IMR-90 (cell line): ENCODE data around the gene NRCAM. TPM values are rescaled to one million over a fixed set of nuclear protein-coding genes. Genes with fewer than 3 reads are reported as not detected.

Source experiments
- ATAC-seq: fragments of 200-7000 bp; cut with Tn5 transposase; 2 replicates; pipeline ENCODE4 v1.9.1; 2020; ENCODE audit warnings: low read depth, mild to moderate bottlenecking, moderate library complexity
- BruUV-seq: library from RNA; stranded (reverse); fragments of 400-500 nt; replicated peaks from 2 replicates; lab custom pipeline; 2021; lab: Mats Ljungman, UMichigan
- CTCF ChIA-PET: fragments of 300-600 bp; formaldehyde crosslinking; extraction: SDS; loops from one replicate; lab custom pipeline; 2021; ENCODE audit warnings: antibody characterized with exemption; lab: Yijun Ruan, JAX
- POLR2A ChIA-PET: fragments of 300-600 bp; sonication (Branson Sonifier 250); formaldehyde crosslinking; loops from one replicate; lab custom pipeline; 2022; ENCODE audit warnings: antibody characterized with exemption; ENCODE audit not compliant: unreplicated experiment; lab: Charles Lee
- DNase-seq: peaks from one replicate; pipeline ENCODE4 v3.0.0; 2013
- H2AFZ ChIP-seq: replicated peaks from 2 replicates; pipeline ENCODE3; 2013; ENCODE audit warnings: low read length, mild to moderate bottlenecking; ENCODE audit not compliant: poor library complexity
- H2AK5ac ChIP-seq: 2 replicates; pipeline ENCODE4 v1.6.1; 2013; ENCODE audit warnings: low read depth, low read length, inconsistent platforms
- H2AK9ac ChIP-seq: replicated peaks from 2 replicates; pipeline ENCODE3; 2013; ENCODE audit warnings: mild to moderate bottlenecking, low read depth, low read length, moderate library complexity; ENCODE audit not compliant: poor library complexity
- H2BK120ac ChIP-seq: 2 replicates; pipeline ENCODE4 v1.6.1; 2013; ENCODE audit warnings: low read depth, low read length, inconsistent platforms
- H2BK15ac ChIP-seq: 3 replicates; pipeline ENCODE4 v1.6.1; 2013; ENCODE audit warnings: low read depth, low read length, inconsistent platforms
- H2BK20ac ChIP-seq: 2 replicates; pipeline ENCODE4 v1.6.1; 2013; ENCODE audit warnings: low read depth, mild to moderate bottlenecking, inconsistent platforms, low read length, moderate library complexity
- H2BK5ac ChIP-seq: 2 replicates; pipeline ENCODE4 v1.6.1; 2013; ENCODE audit warnings: mild to moderate bottlenecking, low read depth, low read length, inconsistent platforms; ENCODE audit not compliant: poor library complexity, severe bottlenecking
- H3K14ac ChIP-seq: replicated peaks from 2 replicates; pipeline ENCODE4 v1.6.1; 2013; ENCODE audit warnings: low read depth, low read length, inconsistent platforms
- H3K18ac ChIP-seq: 2 replicates; pipeline ENCODE4 v1.6.1; 2013; ENCODE audit warnings: low read depth, low read length, control low read depth
- H3K23ac ChIP-seq: 2 replicates; pipeline ENCODE4 v1.6.1; 2013; ENCODE audit warnings: low read depth, low read length, inconsistent platforms
- H3K27ac ChIP-seq: 2 replicates; pipeline ENCODE4 v1.5.1; 2013; ENCODE audit warnings: mild to moderate bottlenecking, control low read depth, low read length; ENCODE audit not compliant: insufficient read depth
- H3K27me3 ChIP-seq: 2 replicates; pipeline ENCODE4 v1.6.1; 2013; ENCODE audit warnings: low read length; ENCODE audit not compliant: control insufficient read depth, insufficient read depth
- H3K36me3 ChIP-seq: 2 replicates; pipeline ENCODE4 v1.6.1; 2013; ENCODE audit warnings: low read length, mixed read lengths; ENCODE audit not compliant: control insufficient read depth, insufficient read depth
- H3K4ac ChIP-seq: 2 replicates; pipeline ENCODE4 v1.6.1; 2013; ENCODE audit warnings: low read depth, low read length, inconsistent platforms
- H3K4me1 ChIP-seq: 2 replicates; pipeline ENCODE4 v1.6.1; 2013; ENCODE audit warnings: low read length, mixed read lengths; ENCODE audit not compliant: control insufficient read depth, insufficient read depth
- H3K4me2 ChIP-seq: 2 replicates; pipeline ENCODE4 v1.6.1; 2013; ENCODE audit warnings: low read depth, mild to moderate bottlenecking, control low read depth, low read length, moderate library complexity
- H3K4me3 ChIP-seq: 2 replicates; pipeline ENCODE4 v1.5.1; 2013; ENCODE audit warnings: low read depth, mild to moderate bottlenecking, control low read depth, low read length, moderate library complexity; ENCODE audit not compliant: insufficient read depth
- H3K56ac ChIP-seq: 2 replicates; pipeline ENCODE4 v1.6.1; 2013; ENCODE audit warnings: low read length, inconsistent platforms; ENCODE audit not compliant: insufficient read depth; ENCODE audit errors: extremely low read depth
- H3K79me1 ChIP-seq, 2 experiments: 2 replicates each; pipeline ENCODE4 v1.6.1; 2013; ENCODE audit warnings: low read length in 2 of 2, inconsistent platforms in 1 of 2, low read depth in 1 of 2
- H3K9ac ChIP-seq: 2 replicates; pipeline ENCODE4 v1.6.1; 2013; ENCODE audit warnings: low read depth, low read length, control low read depth
- H3K9me1 ChIP-seq: 2 replicates; pipeline ENCODE4 v1.6.1; 2013; ENCODE audit warnings: low read length, inconsistent platforms; ENCODE audit not compliant: insufficient read depth
- H3K9me3 ChIP-seq: 2 replicates; pipeline ENCODE4 v1.6.1; 2013; ENCODE audit warnings: low read length; ENCODE audit not compliant: control insufficient read depth, insufficient read depth
- H4K20me1 ChIP-seq: 2 replicates; pipeline ENCODE4 v1.6.1; 2013; ENCODE audit warnings: low read length, inconsistent platforms; ENCODE audit not compliant: insufficient read depth
- H4K5ac ChIP-seq: 2 replicates; pipeline ENCODE4 v1.6.1; 2013; ENCODE audit warnings: mild to moderate bottlenecking, low read depth, low read length, control low read depth
- H4K8ac ChIP-seq, 2 experiments: 2 replicates each; pipeline ENCODE4 v1.6.1; 2013; ENCODE audit warnings: low read depth in 2 of 2, low read length in 2 of 2, control low read depth in 1 of 2, inconsistent platforms in 1 of 2
- H4K91ac ChIP-seq: 2 replicates; pipeline ENCODE4 v1.6.1; 2013; ENCODE audit warnings: low read depth, low read length, inconsistent platforms; ENCODE audit not compliant: insufficient read depth
- BHLHE40 ChIP-seq: fragments of 150-350 bp; IDR thresholded peaks from 2 replicates; pipeline ENCODE4 v1.6.1; 2016; ENCODE audit warnings: mild to moderate bottlenecking, low read depth, low read length
- CEBPB ChIP-seq: IDR thresholded peaks from 2 replicates; pipeline ENCODE4 v1.6.1; 2012; ENCODE audit warnings: low read depth, low read length, improper control_type of control experiment
- CHD1 ChIP-seq: IDR thresholded peaks from 2 replicates; pipeline ENCODE4 v1.6.1; 2012; ENCODE audit warnings: low read depth, low read length, improper control_type of control experiment
- MXI1 ChIP-seq: IDR thresholded peaks from 2 replicates; pipeline ENCODE4 v1.6.1; 2012; ENCODE audit warnings: low read depth, mild to moderate bottlenecking, low read length, moderate library complexity, borderline replicate concordance
- NFE2L2 ChIP-seq: fragments of 150-350 bp; IDR thresholded peaks from 2 replicates; pipeline ENCODE4 v1.6.1; 2016; ENCODE audit warnings: low read depth, mild to moderate bottlenecking, low read length
- POLR2A ChIP-seq: IDR thresholded peaks from 2 replicates; pipeline ENCODE4 v1.6.1; 2012; ENCODE audit warnings: mild to moderate bottlenecking, low read depth, low read length
- RAD21 ChIP-seq: IDR thresholded peaks from 2 replicates; pipeline ENCODE4 v1.6.1; 2012; ENCODE audit warnings: low read length, improper control_type of control experiment
- RCOR1 ChIP-seq: IDR thresholded peaks from 2 replicates; pipeline ENCODE4 v1.6.1; 2012; ENCODE audit warnings: mild to moderate bottlenecking, low read length, improper control_type of control experiment; ENCODE audit not compliant: insufficient replicate concordance
- RFX5 ChIP-seq: IDR thresholded peaks from 2 replicates; pipeline ENCODE4 v1.8.0; 2012; ENCODE audit warnings: low read depth, mild to moderate bottlenecking, low read length, moderate library complexity
- dilution Hi-C: fragments of 300-500 bp; cut with HindIII; formaldehyde crosslinking; loops from one replicate; pipeline ENCODE4 v1.14.3; 2018; ENCODE audit warnings: low sequenced_read_pairs; ENCODE audit not compliant: unreplicated experiment
- in situ Hi-C: fragments of 300-500 bp; cut with MboI; formaldehyde crosslinking; loops from 3 replicates; pipeline ENCODE4 v1.14.3; 2019; ENCODE audit warnings: low sequenced_read_pairs, inconsistent platforms, mixed read lengths
- intact Hi-C: fragments of 100-400 bp; cut with micrococcal nuclease; formaldehyde crosslinking; loops from 2 replicates; pipeline ENCODE4 v1.10.0; 2022
- polyA plus RNA-seq, 3 experiments: library from polyadenylated mRNA; depleted of rRNA; stranded (reverse); fragments of >200 nt; gene quantifications; 2 replicates each; pipeline ENCODE4 v1.2.3, GENCODE V29; 2012; ENCODE audit warnings: low replicate concordance in 1 of 3
- total RNA-seq: library from RNA; depleted of rRNA; stranded (reverse); fragments of >200 nt; gene quantifications from 2 replicates; pipeline ENCODE4 v1.2.3, GENCODE V29; 2012
- TF ChIP-seq, protein P1 (sequence below): conservative IDR thresholded peaks from 2 replicates; pipeline ENCODE4 v1.5.1; 2012; ENCODE audit warnings: mild to moderate bottlenecking, low read depth, low read length, improper control_type of control experiment

The NRCAM gene
- total and polyA plus RNA-seq, 2 of the 4 experiments (the other 2 are of a cell fraction): 0.46 to 1.1 TPM

DNA sequence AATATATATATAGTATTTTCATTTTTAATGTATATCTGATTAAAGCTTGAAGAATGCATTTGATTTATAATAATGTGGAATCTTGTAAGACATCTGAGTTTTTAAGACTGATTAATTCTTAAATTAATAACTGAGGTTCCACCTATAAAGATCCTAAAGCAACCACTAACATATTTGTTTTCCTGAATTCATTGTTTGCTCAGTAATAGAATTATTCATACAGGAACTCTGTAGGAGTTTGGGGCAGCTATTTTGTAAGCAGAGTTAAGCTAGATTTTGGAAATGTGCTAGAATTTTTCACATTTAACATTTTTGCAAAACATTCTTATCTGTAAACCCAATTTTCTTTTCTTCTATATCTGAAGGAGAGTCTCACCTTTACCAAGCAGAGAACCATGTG is 88.9 kb downstream of the NRCAM start:
- dilution Hi-C loops (no loop called here), in situ Hi-C loops (no loop called here), intact Hi-C loops (no loop called here)
- H2BK20ac ChIP-seq: no peak overlapping the region
- no peaks in the 10 kb centered on the region for H4K20me1 ChIP-seq
- no peak overlapping the region for H4K5ac ChIP-seq
- H2BK120ac ChIP-seq: no peak overlapping the region
- CTCF ChIA-PET: no interaction called here
- no peak overlapping the region for H3K4me3 ChIP-seq
- no TSS peak for BruUV-seq
- no peak overlapping the region for H2AK5ac ChIP-seq
- H4K8ac ChIP-seq: no peak overlapping the region
- no peak overlapping the region for H4K91ac ChIP-seq
- no peaks in the 10 kb centered on the region for H3K9me3 ChIP-seq
- TF ChIP-seq CHD1: no peak
- TF ChIP-seq BHLHE40: no peak
- TF ChIP-seq NFE2L2: no peak
- TF ChIP-seq RAD21: no peak
- no peak for TF ChIP-seq POLR2A
- no peak for TF ChIP-seq CEBPB
- TF ChIP-seq MXI1: no peak
- TF ChIP-seq RFX5: no peak
- TF ChIP-seq RCOR1: no peak
- TF ChIP-seq, protein P1, sequence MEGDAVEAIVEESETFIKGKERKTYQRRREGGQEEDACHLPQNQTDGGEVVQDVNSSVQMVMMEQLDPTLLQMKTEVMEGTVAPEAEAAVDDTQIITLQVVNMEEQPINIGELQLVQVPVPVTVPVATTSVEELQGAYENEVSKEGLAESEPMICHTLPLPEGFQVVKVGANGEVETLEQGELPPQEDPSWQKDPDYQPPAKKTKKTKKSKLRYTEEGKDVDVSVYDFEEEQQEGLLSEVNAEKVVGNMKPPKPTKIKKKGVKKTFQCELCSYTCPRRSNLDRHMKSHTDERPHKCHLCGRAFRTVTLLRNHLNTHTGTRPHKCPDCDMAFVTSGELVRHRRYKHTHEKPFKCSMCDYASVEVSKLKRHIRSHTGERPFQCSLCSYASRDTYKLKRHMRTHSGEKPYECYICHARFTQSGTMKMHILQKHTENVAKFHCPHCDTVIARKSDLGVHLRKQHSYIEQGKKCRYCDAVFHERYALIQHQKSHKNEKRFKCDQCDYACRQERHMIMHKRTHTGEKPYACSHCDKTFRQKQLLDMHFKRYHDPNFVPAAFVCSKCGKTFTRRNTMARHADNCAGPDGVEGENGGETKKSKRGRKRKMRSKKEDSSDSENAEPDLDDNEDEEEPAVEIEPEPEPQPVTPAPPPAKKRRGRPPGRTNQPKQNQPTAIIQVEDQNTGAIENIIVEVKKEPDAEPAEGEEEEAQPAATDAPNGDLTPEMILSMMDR: no peak
- H3K56ac ChIP-seq: no peak overlapping the region
- no peak overlapping the region for H3K23ac ChIP-seq
- H3K9me1 ChIP-seq: no peaks in the 10 kb centered on the region
- no peak overlapping the region for H3K18ac ChIP-seq
- ATAC-seq: no peak
- no peaks in the 10 kb centered on the region for H3K27me3 ChIP-seq
- no peaks in the 10 kb centered on the region for H3K4me1 ChIP-seq
- no peak overlapping the region for H3K14ac ChIP-seq
- no peak overlapping the region for H3K4ac ChIP-seq
- no peak for DNase-seq
- H3K36me3 ChIP-seq: no peaks in the 10 kb centered on the region
- no peak overlapping the region for H2BK5ac ChIP-seq
- H2AK9ac ChIP-seq: no peak overlapping the region
- no peaks in the 10 kb centered on the region for H3K79me1 ChIP-seq
- H2AFZ ChIP-seq: no peak overlapping the region
- no peak overlapping the region for H3K9ac ChIP-seq
- H3K4me2 ChIP-seq: no peak overlapping the region
- no peak overlapping the region for H3K27ac ChIP-seq
- POLR2A ChIA-PET: no interaction called here
- no peak overlapping the region for H2BK15ac ChIP-seq
